DND-41 (cell line): ENCODE results near the gene DIAPH1.
A peak's percentile ranks its signal among the peaks of the same experiment; 100 is the strongest.

Experiments
- ATAC-seq: fragments of 200-7000 bp; cut with Tn5 transposase; 3 replicates; pipeline ENCODE4 v1.9.1; 2021; ENCODE audit warnings: low read depth; ENCODE audit not compliant: insufficient read depth
- DNase-seq: peaks from one replicate; pipeline ENCODE4 v3.0.0-alpha.2; 2020
- H2AFZ ChIP-seq: 2 replicates; pipeline ENCODE4 v1.6.0; 2012; ENCODE audit warnings: low read depth, low read length
- H3K27ac ChIP-seq: 2 replicates; pipeline ENCODE4 v1.5.1; 2012; ENCODE audit warnings: low read length, inconsistent platforms
- H3K27me3 ChIP-seq: fragments of 200-600 bp; sonication (generic); 2 replicates; pipeline ENCODE4 v1.6.0; 2012; ENCODE audit warnings: low read length, mild to moderate bottlenecking, inconsistent platforms; ENCODE audit not compliant: insufficient read depth, poor library complexity
- H3K36me3 ChIP-seq: 2 replicates; pipeline ENCODE4 v1.5.1; 2012; ENCODE audit warnings: low read length, inconsistent platforms; ENCODE audit not compliant: insufficient read depth
- H3K4me1 ChIP-seq: 2 replicates; pipeline ENCODE4 v1.5.1; 2012; ENCODE audit warnings: mild to moderate bottlenecking, low read length; ENCODE audit not compliant: insufficient read depth
- H3K4me2 ChIP-seq: 2 replicates; pipeline ENCODE4 v1.6.0; 2012; ENCODE audit warnings: mild to moderate bottlenecking, moderate library complexity, low read length, inconsistent platforms; ENCODE audit not compliant: insufficient read depth
- H3K4me3 ChIP-seq, 2 experiments: fragments of 200-600 bp in 1 of 2; shearing (Covaris generic) in 1 of 2; 2 replicates each; pipeline ENCODE4 v1.5.1; 2012 to 2016; ENCODE audit warnings: inconsistent platforms in 2 of 2, low read length in 2 of 2, mild to moderate bottlenecking in 2 of 2, low read depth in 1 of 2, moderate library complexity in 1 of 2
- H3K79me2 ChIP-seq: 2 replicates; pipeline ENCODE4 v1.6.0; 2012; ENCODE audit warnings: low read length, inconsistent platforms; ENCODE audit not compliant: insufficient read depth
- H3K9ac ChIP-seq: 2 replicates; pipeline ENCODE4 v1.6.0; 2012; ENCODE audit warnings: low read depth, mild to moderate bottlenecking, inconsistent platforms, low read length, moderate library complexity
- H3K9me3 ChIP-seq: 2 replicates; pipeline ENCODE4 v1.5.1; 2012; ENCODE audit warnings: low read length, moderate library complexity, mild to moderate bottlenecking, inconsistent platforms; ENCODE audit not compliant: insufficient read depth, severe bottlenecking
- H4K20me1 ChIP-seq: 2 replicates; pipeline ENCODE4 v1.6.0; 2012; ENCODE audit warnings: low read length; ENCODE audit not compliant: insufficient read depth
- CTCF ChIP-seq: IDR thresholded peaks from 2 replicates; pipeline ENCODE4 v1.5.1; 2012; ENCODE audit warnings: borderline replicate concordance, low read length, moderate library complexity, mild to moderate bottlenecking; ENCODE audit not compliant: poor library complexity, severe bottlenecking; ENCODE audit errors: extremely low read depth
- EZH2 ChIP-seq: IDR thresholded peaks from 3 replicates; pipeline ENCODE4 v1.6.1; 2012; ENCODE audit warnings: borderline replicate concordance, low read depth, mild to moderate bottlenecking, moderate library complexity, low read length, inconsistent platforms; ENCODE audit not compliant: severe bottlenecking

Gene DIAPH1

GRCh38 chr5:141634720-141635119 lies 15.9 kb upstream of the DIAPH1 start:
- DNase-seq (no peak), ATAC-seq (no peak)
- Histone ChIP-seq H2AFZ (no peak overlapping the region), H3K9me3 (no peaks in the 10 kb centered on the region), H3K79me2 (peaks cover 58% of the 10 kb centered on the region), H3K9ac (0 out of 2 replicates have a peak overlapping the region, but pooled peaks have one; percentile 87), H3K4me2 (peak overlapping the region; percentile 100), H3K27ac (no peak overlapping the region), H4K20me1 (peaks cover 29% of the 10 kb centered on the region), H3K4me1 (peaks cover 43% of the 10 kb centered on the region), H3K36me3 (peaks cover 36% of the 10 kb centered on the region), H3K27me3 (no peaks in the 10 kb centered on the region), H3K4me3 (no peak overlapping the region; a peak in 1 of 4 replicates)
- no peak for TF ChIP-seq EZH2
- TF ChIP-seq CTCF: no peak

DNA sequence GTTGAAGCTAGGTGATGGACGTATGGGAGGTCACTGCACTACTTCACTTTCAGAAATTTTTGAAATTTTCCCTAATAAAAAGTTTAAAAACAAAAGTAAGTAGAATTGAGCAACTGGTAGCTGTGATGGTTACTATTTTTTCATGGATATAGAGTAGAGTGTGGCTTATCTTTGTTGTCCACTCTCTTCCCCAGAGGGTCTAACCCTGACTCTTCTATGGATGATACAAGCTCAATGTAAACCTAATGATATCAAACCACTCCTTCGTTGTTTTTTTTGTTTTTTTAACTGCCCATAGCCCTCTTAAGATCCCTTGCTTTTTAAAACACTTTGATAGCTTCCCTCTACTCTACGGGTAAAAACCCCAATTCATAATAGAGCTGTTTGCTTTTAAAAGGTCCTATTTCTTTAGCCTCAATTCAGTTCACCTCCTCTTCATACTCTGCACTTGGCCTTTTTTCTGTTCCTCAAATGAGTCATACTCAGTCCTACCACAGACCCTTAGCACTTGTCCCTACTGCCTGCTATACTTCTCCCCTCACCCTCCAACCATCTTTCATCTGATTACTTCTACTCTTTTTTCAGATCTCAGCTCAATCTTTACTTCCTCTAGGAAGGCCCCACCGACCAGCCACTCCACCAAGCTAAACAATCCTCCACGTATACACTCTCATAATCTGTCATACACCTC lies 15.2 kb upstream of the DIAPH1 start:
- Histone ChIP-seq H3K27me3 (no peaks in the 10 kb centered on the region), H3K9ac (no peak overlapping the region), H3K36me3 (peaks cover 43% of the 10 kb centered on the region), H3K4me3 (no peak overlapping the region; a peak in 1 of 4 replicates), H4K20me1 (peaks cover 29% of the 10 kb centered on the region), H3K79me2 (peaks cover 64% of the 10 kb centered on the region), H3K27ac (no peak overlapping the region), H3K4me2 (peak overlapping the region; percentile 100; the same call in 1 of the 2 replicates), H3K9me3 (no peaks in the 10 kb centered on the region), H3K4me1 (peaks cover 43% of the 10 kb centered on the region), H2AFZ (no peak overlapping the region)
- ATAC-seq: no peak
- DNase-seq: no peak
- TF ChIP-seq EZH2: no peak
- no peak for TF ChIP-seq CTCF

GRCh38 chr5:141632650-141633049 lies 13.8 kb upstream of the DIAPH1 start:
- ATAC-seq (no peak), DNase-seq (no peak)
- TF ChIP-seq CTCF (no peak), EZH2 (no peak)
- H2AFZ ChIP-seq: no peak overlapping the region
- H3K9ac ChIP-seq: no peak overlapping the region
- H3K36me3 ChIP-seq: peaks cover 56% of the 10 kb centered on the region
- peaks cover 66% of the 10 kb centered on the region for H3K79me2 ChIP-seq
- no peak overlapping the region for H3K4me2 ChIP-seq
- no peak overlapping the region for H3K4me3 ChIP-seq
- H4K20me1 ChIP-seq: peaks cover 26% of the 10 kb centered on the region
- no peaks in the 10 kb centered on the region for H3K9me3 ChIP-seq
- H3K4me1 ChIP-seq: peaks cover 36% of the 10 kb centered on the region
- no peaks in the 10 kb centered on the region for H3K27me3 ChIP-seq
- H3K27ac ChIP-seq: no peak overlapping the region; the same call in 1 of the 2 replicates
